Measurements from ENCODE around the gene NKX6-2.

DNA sequence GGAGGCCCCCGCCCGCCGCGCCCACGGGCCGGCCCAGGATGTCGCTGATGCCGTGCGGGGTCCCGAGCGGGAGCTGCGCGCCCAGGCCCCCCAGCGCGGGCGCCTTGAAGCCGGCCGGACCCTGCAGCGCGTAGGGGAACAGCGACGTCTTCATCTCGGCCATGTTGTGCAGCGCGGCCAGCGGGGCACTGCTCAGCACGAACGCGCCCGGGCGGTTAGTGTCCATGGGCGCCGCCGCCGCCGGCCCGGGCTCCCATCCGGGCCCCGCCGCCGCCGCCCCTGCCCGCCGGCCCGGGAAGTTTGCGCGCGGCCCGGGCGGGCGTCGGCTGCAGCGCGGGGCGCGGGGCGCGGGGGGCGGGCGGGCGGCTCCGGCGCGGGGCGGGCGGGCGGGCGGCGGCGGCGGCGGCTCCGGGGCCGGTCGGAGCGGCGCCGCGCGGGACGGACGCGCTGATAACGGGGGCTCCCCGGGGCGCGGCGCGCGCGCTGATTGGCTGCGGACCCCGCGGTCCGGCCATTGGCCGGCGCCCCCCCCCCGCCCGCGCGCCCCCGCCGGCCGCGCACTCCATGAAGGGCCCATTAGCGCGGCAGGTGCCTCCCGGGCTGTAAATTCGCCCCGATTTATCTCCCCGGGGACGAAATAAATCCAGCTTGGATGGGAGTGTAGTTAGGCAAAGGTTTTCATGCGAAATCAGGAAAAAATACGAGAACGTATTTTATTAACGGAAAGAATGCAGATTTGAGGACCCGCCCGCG is at the start of gene NKX6-2:
- TF ChIP-seq SP4 (IDR thresholded peaks at IDR 0.05; ENCODE audit: low read length), result no peak
- TF ChIP-seq CTCF (IDR thresholded peaks at IDR 0.05; ENCODE audit: control extremely low read depth in 1 of 3, insufficient read depth in 1 of 3, low read depth in 1 of 3, low read length in 3 of 3), result no peak
- TF ChIP-seq BCL11A (IDR thresholded peaks at IDR 0.05; ENCODE audit: low read depth in 2 of 2, low read length in 2 of 2), result no peak
- no peak for TF ChIP-seq SUZ12 (IDR thresholded peaks at IDR 0.05; ENCODE audit: low read length)
- TF ChIP-seq USF2 (IDR thresholded peaks at IDR 0.05; ENCODE audit: low read length), result no peak
- no peak for TF ChIP-seq GABPA (IDR thresholded peaks at IDR 0.05; ENCODE audit: borderline replicate concordance, insufficient read depth, low read length)
- no peak for TF ChIP-seq POLR2A (IDR thresholded peaks at IDR 0.05; ENCODE audit: control extremely low read depth in 1 of 2, low read depth in 2 of 2, low read length in 2 of 2)

Measured in H1 (cell line).